A549 (cell line): ENCODE results near the gene RESF1.

Experiments
- CTCF ChIP-seq: fragments of >200 bp; sonication (Bioruptor Twin); formaldehyde crosslinking; IDR thresholded peaks from 3 replicates; pipeline ENCODE4 v1.5.1; 2016
- EP300 ChIP-seq, 2 experiments: fragments of >200 bp; sonication (Bioruptor Twin); formaldehyde crosslinking; IDR thresholded peaks; 2 replicates in 1 of 2; 3 replicates in 1 of 2; pipeline ENCODE4 v1.6.1; 2016 to 2017
- HOXB13 ChIP-seq: fragments of 250-450 bp; sonication (Bioruptor Pico); IDR thresholded peaks from 2 replicates; pipeline ENCODE4 v1.5.0; 2020; ENCODE audit warnings: low read depth, mild to moderate bottlenecking, moderate library complexity
- JUNB ChIP-seq: fragments of >200 bp; sonication (Bioruptor Twin); formaldehyde crosslinking; IDR thresholded peaks from 2 replicates; pipeline ENCODE4 v1.6.1; 2016
- MAFK ChIP-seq: fragments of 450-650 bp; IDR thresholded peaks from 2 replicates; pipeline ENCODE4 v1.6.1; 2014; ENCODE audit not compliant: partially characterized antibody
- POLR2A ChIP-seq: IDR thresholded peaks from 2 replicates; pipeline ENCODE4 v1.6.1; 2012; ENCODE audit warnings: mild to moderate bottlenecking, low read length
- RAD21 ChIP-seq, 2 experiments: fragments of >200 bp in 1 of 2; sonication (Bioruptor Twin) in 1 of 2; formaldehyde crosslinking in 1 of 2; IDR thresholded peaks in 1 of 2; conservative IDR thresholded peaks in 1 of 2; 2 replicates in 1 of 2; 3 replicates in 1 of 2; pipeline ENCODE4 v1.6.1; 2012 to 2018; ENCODE audit warnings: inconsistent platforms in 1 of 2
- RFX5 ChIP-seq: fragments of 450-650 bp; IDR thresholded peaks from 2 replicates; pipeline ENCODE4 v1.7.1; 2014; ENCODE audit warnings: antibody characterized with exemption, mild to moderate bottlenecking, moderate library complexity
- TP53 ChIP-seq: fragments of 250-450 bp; sonication (Bioruptor Pico); IDR thresholded peaks from 2 replicates; pipeline ENCODE4 v1.5.0; 2021; ENCODE audit warnings: mild to moderate bottlenecking, moderate library complexity
- USF2 ChIP-seq: fragments of 450-650 bp; IDR thresholded peaks from 2 replicates; pipeline ENCODE4 v1.6.1; 2014; ENCODE audit warnings: antibody characterized with exemption
- ZNF302 ChIP-seq: fragments of 250-450 bp; sonication (Bioruptor Pico); IDR thresholded peaks from 2 replicates; pipeline ENCODE4 v1.9.0; 2021; ENCODE audit warnings: inconsistent platforms, mild to moderate bottlenecking, moderate library complexity

- TF ChIP-seq USF2 = no peak
- no peak for TF ChIP-seq HOXB13 (CRISPR knock-in tag)
- TF ChIP-seq POLR2A = no peak
- TF ChIP-seq RFX5 = no peak
- no peak for TF ChIP-seq MAFK
- TF ChIP-seq JUNB = no peak
- no peak for TF ChIP-seq TP53
- no peak for TF ChIP-seq ZNF302 (CRISPR knock-in tag)
- no peak for TF ChIP-seq CTCF
- no peak for TF ChIP-seq RAD21 (conservative IDR thresholded peaks at IDR 0.05 in 1 of 2, IDR thresholded peaks at IDR 0.05 in 1 of 2)
- TF ChIP-seq EP300 (IDR thresholded peaks at IDR 0.05) = no peak
Measured at GRCh38 chr12:32002848-32003493, 43.8 kb downstream of the RESF1 start.
